Measurements from ENCODE around the gene P2RY4.
"Not testable (repeated sequence)": the region's sequence is repeated elsewhere in the genome, so short reads cannot be mapped to it uniquely, and the experiment has no call there.

The P2RY4 gene

GRCh38 chrX:70241501-70241900, 18.5 kb downstream of the P2RY4 start:
- no peak for DNase-seq

DNA sequence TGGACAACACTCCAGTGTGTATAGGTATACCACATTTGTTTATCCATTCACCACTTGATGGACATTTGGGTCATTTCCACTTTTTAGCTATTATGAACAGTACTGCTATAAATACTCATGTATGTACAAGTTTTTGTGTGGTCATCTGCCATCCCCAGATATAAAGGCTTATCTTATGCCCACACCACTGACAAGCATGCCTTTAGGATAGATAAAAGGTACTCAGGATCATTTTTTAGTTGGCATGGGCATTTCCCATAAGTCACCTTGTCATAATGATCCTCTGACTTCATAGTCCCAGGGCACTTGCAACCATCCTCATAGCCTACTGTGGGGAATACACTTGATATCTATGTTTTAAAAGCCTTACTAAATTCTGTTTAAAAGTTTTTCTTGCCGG, 19.3 kb downstream of the P2RY4 start:
- DNase-seq, result no peak

GRCh38 chrX:70234355-70234754, 25.6 kb downstream of the P2RY4 start, which contains the start of gene AWAT1:
Gene AWAT1, plus strand, starts transcription at chrX:70234655. Its CDS starts 41 bp downstream, at chrX:70234696.
- DNase-seq, result no peak

DNA sequence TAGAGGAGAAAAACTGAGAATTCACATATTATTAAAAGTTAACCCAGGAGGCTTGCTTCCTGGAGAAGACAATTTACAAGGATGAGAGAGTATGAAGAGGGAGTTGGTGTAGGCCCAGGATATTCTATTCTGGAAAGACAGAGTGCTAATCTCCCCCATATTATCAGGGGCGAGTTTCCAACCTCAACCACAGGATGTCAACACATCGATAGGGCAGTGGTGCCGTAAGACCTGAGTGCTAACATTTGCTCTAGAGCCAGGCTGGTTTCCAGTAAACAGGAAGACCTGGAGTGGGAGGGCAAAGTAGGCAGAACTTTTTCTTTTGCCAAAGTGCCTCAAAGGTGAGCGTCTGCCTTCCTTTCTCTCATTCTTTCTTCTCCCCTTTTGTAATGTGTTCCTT, 28.3 kb downstream of the P2RY4 start:
- no peak for DNase-seq

GRCh38 chrX:70226687-70227086, 33.3 kb downstream of the P2RY4 start:
- no peak for DNase-seq

- no peak for DNase-seq
Measured at GRCh38 chrX:70226048-70226447, 34.0 kb downstream of the P2RY4 start.

- no peak for DNase-seq
Measured at GRCh38 chrX:70219938-70220764, 39.9 kb downstream of the P2RY4 start.

DNA sequence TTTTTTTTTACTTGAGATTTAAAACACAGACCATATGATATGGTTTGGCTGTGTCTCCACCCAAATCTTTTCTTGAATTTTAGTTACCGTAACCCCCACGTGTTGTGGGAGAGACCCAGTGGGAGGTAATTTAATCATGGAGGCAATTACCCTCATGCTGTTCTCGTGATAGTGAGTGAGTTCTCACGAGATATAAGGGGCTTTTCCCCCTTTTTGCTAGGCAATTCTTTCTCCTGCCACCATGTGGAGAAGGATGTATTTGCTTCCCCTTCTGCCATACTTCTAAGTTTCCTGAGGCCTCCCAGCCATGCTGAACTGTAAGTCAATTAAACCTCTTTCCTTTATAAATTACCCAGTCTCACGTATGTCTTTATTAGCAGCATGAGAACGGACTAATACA, 50.4 kb downstream of the P2RY4 start:
- not testable (repeated sequence) for DNase-seq

- DNase-seq, result no peak
Measured at GRCh38 chrX:70208479-70208878, 51.5 kb downstream of the P2RY4 start.
